K562 (cell line): Measurements from ENCODE around the gene ARHGAP9. TPM values are rescaled to one million over a fixed set of nuclear protein-coding genes. Genes with fewer than 3 reads are reported as not detected.

ENCODE experiments used
- ATAC-seq: fragments of 200-7000 bp; cut with Tn5 transposase; 3 replicates; pipeline ENCODE4 v1.9.1; 2020; ENCODE audit warnings: moderate library complexity
- BruUV-seq: library from RNA; stranded (reverse); fragments of 400-500 nt; replicated peaks from 2 replicates; lab custom pipeline; 2021; lab: Mats Ljungman, UMichigan
- CTCF ChIA-PET: fragments of 300-600 bp; formaldehyde crosslinking; extraction: SDS; loops from one replicate; lab custom pipeline; 2021; ENCODE audit warnings: low intra/inter-chr PET ratio; lab: Yijun Ruan, JAX
- POLR2A ChIA-PET: fragments of 300-600, 350-650 bp; sonication (Branson Sonifier 250); formaldehyde crosslinking; extraction: SDS; loops from one replicate; lab custom pipeline; 2021; ENCODE audit warnings: antibody characterized with exemption, inconsistent platforms; lab: Yijun Ruan, JAX
- DNase-seq, 4 experiments: peaks; one replicate each; pipeline versions ENCODE4 v3.0.0 to v3.0.0-alpha.2; 2011 to 2018; ENCODE audit warnings: low spot score in 3 of 4, mixed read lengths in 3 of 4; ENCODE audit errors: extremely low read depth in 1 of 4
- FAIRE-seq: peaks from 2 replicates; lab custom pipeline; 2011; peaks lifted over from hg19 to GRCh38; lab: Jason Lieb, UNC
- H2AFZ ChIP-seq: 2 replicates; pipeline ENCODE4 v1.6.0; 2011; ENCODE audit warnings: low read depth, low read length, control low read depth, inconsistent platforms
- H3K27ac ChIP-seq: fragments of 200-600 bp; 3 replicates; pipeline ENCODE4 v1.8.0; 2011; ENCODE audit warnings: low read depth, mild to moderate bottlenecking, control low read depth, inconsistent platforms, low read length, moderate library complexity, mixed read lengths; ENCODE audit errors: extremely low read depth
- H3K27me3 ChIP-seq, 2 experiments: fragments of 300-600 bp in 1 of 2; 2 replicates in 1 of 2; 3 replicates in 1 of 2; pipeline versions ENCODE4 v1.6.0 to v1.8.0; 2011; ENCODE audit warnings: inconsistent platforms in 2 of 2, low read length in 2 of 2, mild to moderate bottlenecking in 1 of 2, mixed read lengths in 1 of 2, moderate library complexity in 1 of 2; ENCODE audit not compliant: control insufficient read depth in 2 of 2, insufficient read depth in 2 of 2
- H3K36me3 ChIP-seq: fragments of 300-600 bp; 3 replicates; pipeline ENCODE4 v1.8.0; 2011; ENCODE audit warnings: mild to moderate bottlenecking, low read length, inconsistent platforms; ENCODE audit not compliant: control insufficient read depth, insufficient read depth
- H3K4me1 ChIP-seq, 2 experiments: fragments of 200-600 bp in 1 of 2; replicated peaks in 1 of 2; 2 replicates in 1 of 2; 3 replicates in 1 of 2; pipeline versions ENCODE4 v1.5.1 to v1.8.0; 2011; ENCODE audit warnings: inconsistent platforms in 2 of 2, low read length in 2 of 2, mild to moderate bottlenecking in 1 of 2, mixed read lengths in 1 of 2, moderate library complexity in 1 of 2; ENCODE audit not compliant: control insufficient read depth in 2 of 2, insufficient read depth in 2 of 2
- H3K4me2 ChIP-seq: 2 replicates; pipeline ENCODE4 v1.6.1; 2011; ENCODE audit warnings: low read length, control low read depth, inconsistent platforms, mixed read lengths; ENCODE audit not compliant: insufficient read depth
- H3K4me3 ChIP-seq: fragments of 200-600 bp; sonication (generic), shearing (Covaris generic); 2 replicates; pipeline ENCODE4 v1.5.1; 2016; ENCODE audit warnings: control low read depth, inconsistent platforms
- H3K79me2 ChIP-seq: fragments of 200-600 bp; 3 replicates; pipeline ENCODE4 v1.8.0; 2011; ENCODE audit warnings: low read length, inconsistent platforms; ENCODE audit not compliant: control insufficient read depth, insufficient read depth
- H3K9ac ChIP-seq, 2 experiments: 2 replicates each; pipeline versions ENCODE4 v1.6.0 to v1.6.1; 2011; ENCODE audit warnings: low read depth in 2 of 2, low read length in 2 of 2, control low read depth in 1 of 2, inconsistent platforms in 1 of 2, mild to moderate bottlenecking in 1 of 2, mixed read lengths in 1 of 2; ENCODE audit not compliant: insufficient read depth in 1 of 2
- H3K9me1 ChIP-seq: one replicate; pipeline ENCODE4 v1.6.0; 2011; ENCODE audit warnings: inconsistent platforms, mild to moderate bottlenecking, low read length, moderate library complexity; ENCODE audit not compliant: control insufficient read depth, insufficient read depth
- H3K9me3 ChIP-seq: replicated peaks from 2 replicates; pipeline ENCODE4 v1.5.1; 2011; ENCODE audit warnings: low read depth, low read length, inconsistent platforms; ENCODE audit not compliant: control insufficient read depth, insufficient read depth
- H4K20me1 ChIP-seq: replicated peaks from 2 replicates; pipeline ENCODE4 v1.6.1; 2011; ENCODE audit warnings: low read length, inconsistent platforms, mixed read lengths; ENCODE audit not compliant: control insufficient read depth, insufficient read depth
- ARID2 ChIP-seq: fragments of 450-650 bp; IDR thresholded peaks from 2 replicates; pipeline ENCODE4 v1.6.1; 2017; ENCODE audit warnings: antibody characterized with exemption, mild to moderate bottlenecking
- CEBPB ChIP-seq: fragments of 450-650 bp; IDR thresholded peaks from 2 replicates; pipeline ENCODE4 v1.6.1; 2016; ENCODE audit warnings: missing genetic modification characterization, missing compliant biosample characterization
- CEBPG ChIP-seq, 3 experiments: fragments of 200-800 bp in 1 of 3; sonication (Bioruptor generic) in 1 of 3; sonication (generic) in 1 of 3; formaldehyde crosslinking in 1 of 3; IDR thresholded peaks in 2 of 3; conservative IDR thresholded peaks in 1 of 3; 2 replicates each; pipeline versions ENCODE4 v1.6.1 to v1.8.0; 2016 to 2022; ENCODE audit warnings: missing compliant biosample characterization in 2 of 3, missing genetic modification characterization in 2 of 3, mild to moderate bottlenecking in 1 of 3, missing genetic modification reagents in 1 of 3
- L3MBTL2 ChIP-seq: fragments of 450-650 bp; IDR thresholded peaks from 2 replicates; pipeline ENCODE4 v1.6.1; 2016; ENCODE audit warnings: mild to moderate bottlenecking, moderate library complexity
- POLR2G ChIP-seq: fragments of 200-400 bp; formaldehyde crosslinking; IDR thresholded peaks from 2 replicates; pipeline ENCODE4 v1.6.1; 2017; ENCODE audit warnings: low read depth, mild to moderate bottlenecking, antibody characterized with exemption, low read length, moderate library complexity
- POLR3G ChIP-seq: IDR thresholded peaks from 2 replicates; pipeline ENCODE4 v1.6.1; 2011; ENCODE audit not compliant: insufficient read length, insufficient replicate concordance; ENCODE audit errors: extremely low read depth
- ZBTB7A ChIP-seq: IDR thresholded peaks from 2 replicates; pipeline ENCODE4 v1.6.1; 2011; ENCODE audit warnings: low read depth, mild to moderate bottlenecking, low read length, moderate library complexity, borderline replicate concordance; ENCODE audit not compliant: control insufficient read depth
- ZNF780A ChIP-seq: fragments of 250-450 bp; sonication (Bioruptor Pico); IDR thresholded peaks from 2 replicates; pipeline ENCODE4 v1.5.0; 2021; ENCODE audit warnings: mild to moderate bottlenecking
- WGBS: fragments of 100-300 bp; shearing (Covaris generic); methylation state at CpG from one replicate; pipeline ENCODE4 v1.1.6; 2016; ENCODE audit warnings: low coverage, mixed read lengths; ENCODE audit not compliant: insufficient coverage; ENCODE audit errors: missing lambda C conversion rate; 5-methylcytosine and 5-hydroxymethylcytosine counted together
- in situ Hi-C: fragments of 300-500 bp; cut with MboI; formaldehyde crosslinking; loops from 4 replicates; pipeline ENCODE4 v1.15.0; 2018; ENCODE audit warnings: inconsistent platforms, mixed read lengths
- intact Hi-C: fragments of 100-400 bp; cut with micrococcal nuclease; formaldehyde crosslinking; loops from 2 replicates; pipeline ENCODE4 v1.14.2; 2022
- polyA plus RNA-seq, 8 experiments: library from polyadenylated mRNA; depleted of rRNA in 4 of 8; stranded (reverse) in 5 of 8; unstranded in 3 of 8; fragments of >200 nt; fragmentation: Nextera tagmentation in 2 of 8; fragmentation: Illumina TruSeq in 1 of 8; extraction: Ambion mirVana in 2 of 8; extraction: Trizol in 1 of 8; gene quantifications; 2 replicates each; pipeline versions ENCODE4 v1.2.1 to v1.2.3, GENCODE V29; 2011 to 2014; ENCODE audit warnings: inconsistent platforms in 1 of 8, missing spikeins in 1 of 8
- total RNA-seq, 7 experiments: library from RNA; depleted of rRNA in 6 of 7; stranded (reverse); fragments of >200 nt in 6 of 7; fragmentation: Illumina TruSeq in 2 of 7; extraction: Trizol in 2 of 7; gene quantifications; 2 replicates each; pipeline versions ENCODE4 v1.2.1 to v1.2.3, GENCODE V29; 2011 to 2021; ENCODE audit warnings: low replicate concordance in 1 of 7
- TF ChIP-seq, protein P1 (sequence below): sonication (generic); formaldehyde crosslinking; IDR thresholded peaks from 2 replicates; pipeline ENCODE4 v1.4.0; 2020; ENCODE audit warnings: mild to moderate bottlenecking, missing genetic modification reagents
- TF ChIP-seq, protein P2 (sequence below): fragments of 250-450 bp; sonication (Bioruptor Pico); IDR thresholded peaks from 2 replicates; pipeline ENCODE4 v1.8.0; 2022; ENCODE audit warnings: inconsistent platforms
- TF ChIP-seq, protein P3 (sequence below): fragments of 450-650 bp; formaldehyde crosslinking; IDR thresholded peaks from 2 replicates; pipeline ENCODE4 v1.4.0; 2020; ENCODE audit warnings: mild to moderate bottlenecking, moderate library complexity
- TF ChIP-seq, protein P4 (sequence below): sonication (generic); formaldehyde crosslinking; IDR thresholded peaks from 2 replicates; pipeline ENCODE4 v1.8.1; 2023; ENCODE audit warnings: mild to moderate bottlenecking, missing genetic modification reagents

ARHGAP9 gene
- total and polyA plus RNA-seq, 9 of the 15 experiments (the other 6 are each of a cell fraction or from before 2014, with no cell fraction given) = 1.5 to 10.2 (median 5.1) TPM

DNA sequence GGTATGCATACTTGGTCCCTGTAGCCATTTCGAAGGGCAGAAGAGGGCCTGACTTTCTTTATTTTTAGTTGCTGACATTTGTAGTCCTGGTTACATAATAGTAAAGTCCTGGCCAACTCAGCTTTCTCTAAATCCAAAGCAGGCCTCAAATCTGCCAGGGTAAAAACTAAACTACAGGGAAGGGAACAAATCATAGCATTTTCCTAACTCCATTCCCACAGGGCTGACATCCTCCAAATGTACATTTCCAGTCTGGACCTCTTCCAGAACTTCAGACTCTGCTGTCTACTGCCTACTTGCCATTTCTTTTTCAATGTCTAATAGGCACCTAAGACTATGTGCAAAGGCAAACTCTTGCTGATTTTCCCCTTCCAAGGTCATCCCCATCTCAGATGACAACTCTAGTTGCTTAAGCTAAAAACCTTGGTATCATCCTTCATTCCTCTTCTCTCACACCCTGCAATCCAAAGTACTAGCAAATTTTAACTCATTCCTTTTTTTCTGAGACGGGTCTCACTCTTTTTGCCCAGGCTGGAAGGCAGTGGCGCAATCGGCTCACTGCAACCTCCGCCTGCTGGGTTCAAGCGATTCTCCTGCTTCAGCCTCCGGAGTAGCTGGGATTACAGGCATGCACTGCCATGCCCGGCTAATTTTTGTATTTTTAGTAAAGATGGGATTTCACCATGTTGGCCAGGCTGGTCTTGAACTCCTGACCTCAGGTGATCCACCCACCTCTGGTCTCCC is 38.7 kb upstream of the ARHGAP9 start:
- Histone ChIP-seq H3K9me1 (peaks cover 7% of the 10 kb centered on the region), H3K36me3 (peaks cover 65% of the 10 kb centered on the region), H3K79me2 (peaks cover 45% of the 10 kb centered on the region), H3K9ac (peak overlapping the region; percentile 71 to 100; a peak in 3 of 4 replicates), H3K27me3 (no peaks in the 10 kb centered on the region), H4K20me1 (peaks cover 52% of the 10 kb centered on the region), H3K4me3 (peak overlapping the region; percentile 86), H3K9me3 (no peaks in the 10 kb centered on the region), H3K4me2 (peak overlapping the region; percentile 99), H3K27ac (peak overlapping the region; percentile 99), H3K4me1 (peaks cover 19 to 32% of the 10 kb centered on the region in 2 experiments), H2AFZ (no peak overlapping the region)
- no peak for DNase-seq
- ATAC-seq = no peak
- no peak for FAIRE-seq
- no TSS peak for BruUV-seq
- intact Hi-C loops = no loop called here
- WGBS = 44% methylated on average over 8 of the region's 8 CpGs
- ChIA-PET CTCF (no interaction called here), POLR2A (interaction anchor here (0.6 to 10.1 kb wide), 25 partner anchors 9 to 793 kb away, joined by 3 to 184 read pairs (median 4); partner anchors contain the start of genes B4GALNT1, DCTN2, INHBE and MARS1)
- in situ Hi-C loops = no loop called here
- TF ChIP-seq POLR2G (peak; percentile 47), ZNF780A (CRISPR knock-in tag) (no peak), POLR3G (no peak), L3MBTL2 (no peak), CEBPB (tag) (peak; percentile 75), CEBPG (CRISPR knock-in tag; IDR thresholded peaks at IDR 0.05) (peak; percentile 49; the same call in 1 of the 2 replicates), CEBPG (tag; conservative IDR thresholded peaks at IDR 0.05 in 1 of 2, IDR thresholded peaks at IDR 0.05 in 1 of 2) (peak; percentile 32 to 62; a peak in 1 of 4 replicates), ARID2 (no peak), ZBTB7A (no peak)
- TF ChIP-seq, protein P1, sequence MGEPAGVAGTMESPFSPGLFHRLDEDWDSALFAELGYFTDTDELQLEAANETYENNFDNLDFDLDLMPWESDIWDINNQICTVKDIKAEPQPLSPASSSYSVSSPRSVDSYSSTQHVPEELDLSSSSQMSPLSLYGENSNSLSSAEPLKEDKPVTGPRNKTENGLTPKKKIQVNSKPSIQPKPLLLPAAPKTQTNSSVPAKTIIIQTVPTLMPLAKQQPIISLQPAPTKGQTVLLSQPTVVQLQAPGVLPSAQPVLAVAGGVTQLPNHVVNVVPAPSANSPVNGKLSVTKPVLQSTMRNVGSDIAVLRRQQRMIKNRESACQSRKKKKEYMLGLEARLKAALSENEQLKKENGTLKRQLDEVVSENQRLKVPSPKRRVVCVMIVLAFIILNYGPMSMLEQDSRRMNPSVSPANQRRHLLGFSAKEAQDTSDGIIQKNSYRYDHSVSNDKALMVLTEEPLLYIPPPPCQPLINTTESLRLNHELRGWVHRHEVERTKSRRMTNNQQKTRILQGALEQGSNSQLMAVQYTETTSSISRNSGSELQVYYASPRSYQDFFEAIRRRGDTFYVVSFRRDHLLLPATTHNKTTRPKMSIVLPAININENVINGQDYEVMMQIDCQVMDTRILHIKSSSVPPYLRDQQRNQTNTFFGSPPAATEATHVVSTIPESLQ (CRISPR knock-in tag) = no peak
- TF ChIP-seq, protein P2, sequence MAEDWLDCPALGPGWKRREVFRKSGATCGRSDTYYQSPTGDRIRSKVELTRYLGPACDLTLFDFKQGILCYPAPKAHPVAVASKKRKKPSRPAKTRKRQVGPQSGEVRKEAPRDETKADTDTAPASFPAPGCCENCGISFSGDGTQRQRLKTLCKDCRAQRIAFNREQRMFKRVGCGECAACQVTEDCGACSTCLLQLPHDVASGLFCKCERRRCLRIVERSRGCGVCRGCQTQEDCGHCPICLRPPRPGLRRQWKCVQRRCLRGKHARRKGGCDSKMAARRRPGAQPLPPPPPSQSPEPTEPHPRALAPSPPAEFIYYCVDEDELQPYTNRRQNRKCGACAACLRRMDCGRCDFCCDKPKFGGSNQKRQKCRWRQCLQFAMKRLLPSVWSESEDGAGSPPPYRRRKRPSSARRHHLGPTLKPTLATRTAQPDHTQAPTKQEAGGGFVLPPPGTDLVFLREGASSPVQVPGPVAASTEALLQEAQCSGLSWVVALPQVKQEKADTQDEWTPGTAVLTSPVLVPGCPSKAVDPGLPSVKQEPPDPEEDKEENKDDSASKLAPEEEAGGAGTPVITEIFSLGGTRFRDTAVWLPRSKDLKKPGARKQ = no peak
- TF ChIP-seq, protein P3, sequence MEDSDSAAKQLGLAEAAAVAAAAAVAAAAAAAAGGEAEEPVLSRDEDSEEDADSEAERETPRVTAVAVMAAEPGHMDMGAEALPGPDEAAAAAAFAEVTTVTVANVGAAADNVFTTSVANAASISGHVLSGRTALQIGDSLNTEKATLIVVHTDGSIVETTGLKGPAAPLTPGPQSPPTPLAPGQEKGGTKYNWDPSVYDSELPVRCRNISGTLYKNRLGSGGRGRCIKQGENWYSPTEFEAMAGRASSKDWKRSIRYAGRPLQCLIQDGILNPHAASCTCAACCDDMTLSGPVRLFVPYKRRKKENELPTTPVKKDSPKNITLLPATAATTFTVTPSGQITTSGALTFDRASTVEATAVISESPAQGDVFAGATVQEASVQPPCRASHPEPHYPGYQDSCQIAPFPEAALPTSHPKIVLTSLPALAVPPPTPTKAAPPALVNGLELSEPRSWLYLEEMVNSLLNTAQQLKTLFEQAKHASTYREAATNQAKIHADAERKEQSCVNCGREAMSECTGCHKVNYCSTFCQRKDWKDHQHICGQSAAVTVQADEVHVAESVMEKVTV (CRISPR knock-in tag) = no peak
- TF ChIP-seq, protein P4, sequence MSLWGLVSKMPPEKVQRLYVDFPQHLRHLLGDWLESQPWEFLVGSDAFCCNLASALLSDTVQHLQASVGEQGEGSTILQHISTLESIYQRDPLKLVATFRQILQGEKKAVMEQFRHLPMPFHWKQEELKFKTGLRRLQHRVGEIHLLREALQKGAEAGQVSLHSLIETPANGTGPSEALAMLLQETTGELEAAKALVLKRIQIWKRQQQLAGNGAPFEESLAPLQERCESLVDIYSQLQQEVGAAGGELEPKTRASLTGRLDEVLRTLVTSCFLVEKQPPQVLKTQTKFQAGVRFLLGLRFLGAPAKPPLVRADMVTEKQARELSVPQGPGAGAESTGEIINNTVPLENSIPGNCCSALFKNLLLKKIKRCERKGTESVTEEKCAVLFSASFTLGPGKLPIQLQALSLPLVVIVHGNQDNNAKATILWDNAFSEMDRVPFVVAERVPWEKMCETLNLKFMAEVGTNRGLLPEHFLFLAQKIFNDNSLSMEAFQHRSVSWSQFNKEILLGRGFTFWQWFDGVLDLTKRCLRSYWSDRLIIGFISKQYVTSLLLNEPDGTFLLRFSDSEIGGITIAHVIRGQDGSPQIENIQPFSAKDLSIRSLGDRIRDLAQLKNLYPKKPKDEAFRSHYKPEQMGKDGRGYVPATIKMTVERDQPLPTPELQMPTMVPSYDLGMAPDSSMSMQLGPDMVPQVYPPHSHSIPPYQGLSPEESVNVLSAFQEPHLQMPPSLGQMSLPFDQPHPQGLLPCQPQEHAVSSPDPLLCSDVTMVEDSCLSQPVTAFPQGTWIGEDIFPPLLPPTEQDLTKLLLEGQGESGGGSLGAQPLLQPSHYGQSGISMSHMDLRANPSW (CRISPR knock-in tag) = no peak
